ENCODE data around the gene PRKAG2.

PRKAG2 gene

DNA sequence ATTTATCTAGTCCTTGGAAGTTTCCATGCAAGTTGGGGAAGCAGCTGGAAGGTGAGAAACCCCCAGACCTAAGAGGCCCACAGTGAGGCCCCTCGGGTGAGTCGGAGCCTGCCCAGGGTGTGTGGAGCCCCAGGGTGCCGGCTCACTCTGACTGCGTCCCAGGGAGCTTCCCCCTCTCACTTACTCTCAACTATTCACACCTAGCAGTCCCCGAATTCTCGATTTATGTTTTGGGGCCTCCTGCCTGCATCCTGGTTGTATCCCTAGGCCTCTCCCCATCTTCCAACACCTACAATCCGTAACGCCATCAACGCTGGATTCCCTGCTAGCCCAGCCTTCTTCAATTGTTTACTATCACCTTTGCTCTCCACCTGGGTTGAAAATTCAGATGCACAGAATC, 63.9 kb downstream of the PRKAG2 start:
- H3K4me1 ChIP-seq (ENCODE audit: insufficient read depth, low read length, severe bottlenecking): no peaks in the 10 kb centered on the region
- TF ChIP-seq, protein P1, sequence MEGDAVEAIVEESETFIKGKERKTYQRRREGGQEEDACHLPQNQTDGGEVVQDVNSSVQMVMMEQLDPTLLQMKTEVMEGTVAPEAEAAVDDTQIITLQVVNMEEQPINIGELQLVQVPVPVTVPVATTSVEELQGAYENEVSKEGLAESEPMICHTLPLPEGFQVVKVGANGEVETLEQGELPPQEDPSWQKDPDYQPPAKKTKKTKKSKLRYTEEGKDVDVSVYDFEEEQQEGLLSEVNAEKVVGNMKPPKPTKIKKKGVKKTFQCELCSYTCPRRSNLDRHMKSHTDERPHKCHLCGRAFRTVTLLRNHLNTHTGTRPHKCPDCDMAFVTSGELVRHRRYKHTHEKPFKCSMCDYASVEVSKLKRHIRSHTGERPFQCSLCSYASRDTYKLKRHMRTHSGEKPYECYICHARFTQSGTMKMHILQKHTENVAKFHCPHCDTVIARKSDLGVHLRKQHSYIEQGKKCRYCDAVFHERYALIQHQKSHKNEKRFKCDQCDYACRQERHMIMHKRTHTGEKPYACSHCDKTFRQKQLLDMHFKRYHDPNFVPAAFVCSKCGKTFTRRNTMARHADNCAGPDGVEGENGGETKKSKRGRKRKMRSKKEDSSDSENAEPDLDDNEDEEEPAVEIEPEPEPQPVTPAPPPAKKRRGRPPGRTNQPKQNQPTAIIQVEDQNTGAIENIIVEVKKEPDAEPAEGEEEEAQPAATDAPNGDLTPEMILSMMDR (IDR thresholded peaks at IDR 0.05; ENCODE audit: low read length): no peak
- no peak for TF ChIP-seq EZH2 (IDR thresholded peaks at IDR 0.05; ENCODE audit: borderline replicate concordance, low read length)
- no peaks in the 10 kb centered on the region for H3K9me3 ChIP-seq (ENCODE audit: low read length)
- H3K36me3 ChIP-seq (ENCODE audit: insufficient read depth, low read length): no peaks in the 10 kb centered on the region
- no peak overlapping the region for H2AFZ ChIP-seq (ENCODE audit: low read length)
- no peaks in the 10 kb centered on the region for H3F3A ChIP-seq (ENCODE audit: insufficient read depth, low read length)
- H3K4me3 ChIP-seq (ENCODE audit: low read depth, low read length, poor library complexity, severe bottlenecking): no peak overlapping the region
- no peak overlapping the region for H3K4me2 ChIP-seq (ENCODE audit: low read length)
- H4K20me1 ChIP-seq (ENCODE audit: insufficient read depth, low read length): no peaks in the 10 kb centered on the region
- H3K27ac ChIP-seq (ENCODE audit: low read depth, low read length, poor library complexity, severe bottlenecking): no peak overlapping the region
- H3K9ac ChIP-seq (ENCODE audit: low read length): no peak overlapping the region
- peaks cover 5% of the 10 kb centered on the region for H3K27me3 ChIP-seq (ENCODE audit: insufficient read depth, low read length)
- no peaks in the 10 kb centered on the region for H3K79me2 ChIP-seq (ENCODE audit: insufficient read depth, low read length)
- no peaks in the 10 kb centered on the region for H3K9me2 ChIP-seq (ENCODE audit: low read depth, low read length)

DNA sequence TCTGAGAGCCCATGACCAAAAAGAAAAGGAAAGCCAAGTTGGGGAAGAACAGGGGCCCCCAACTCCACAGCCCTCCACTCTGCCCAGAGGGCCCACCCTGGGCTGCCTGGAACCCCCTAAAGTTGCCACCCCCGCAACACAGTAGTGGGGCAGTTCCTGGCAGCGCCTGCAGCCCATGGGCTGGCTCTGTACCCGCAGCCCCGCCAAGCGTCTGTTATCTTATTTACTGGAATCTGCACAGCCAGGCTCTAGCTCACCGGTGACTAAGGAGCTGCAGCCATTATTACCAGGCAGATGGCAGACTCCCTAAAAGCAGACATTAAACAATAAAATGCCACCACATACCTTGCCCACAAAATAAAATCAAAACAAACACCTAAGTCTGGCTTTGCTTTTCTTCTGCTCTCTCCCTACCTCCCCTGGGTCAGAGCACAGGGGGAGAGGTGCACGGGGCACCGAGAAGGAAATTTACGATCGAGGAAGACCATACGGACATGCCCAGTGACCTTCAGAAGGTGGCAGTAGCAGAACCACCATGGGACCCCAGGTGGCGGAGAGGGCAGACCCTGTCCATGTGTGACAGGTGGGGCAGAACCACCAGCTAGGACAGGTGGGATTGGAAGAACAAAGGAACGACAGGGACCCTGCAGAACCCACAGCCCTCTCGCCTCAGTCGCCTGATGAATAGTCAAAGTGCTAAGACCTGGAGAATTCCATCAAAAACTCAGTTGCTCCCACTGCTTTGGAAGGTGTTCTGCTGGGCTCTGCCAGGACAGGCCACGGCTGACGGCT, 66.3 kb downstream of the PRKAG2 start:
- Histone ChIP-seq H3K27ac (ENCODE audit: low read depth, low read length, poor library complexity, severe bottlenecking) (no peak overlapping the region), H3K9ac (ENCODE audit: low read length) (no peak overlapping the region), H3K79me2 (ENCODE audit: insufficient read depth, low read length) (no peaks in the 10 kb centered on the region), H4K20me1 (ENCODE audit: insufficient read depth, low read length) (no peaks in the 10 kb centered on the region), H3K27me3 (ENCODE audit: insufficient read depth, low read length) (peaks cover 5% of the 10 kb centered on the region; the same call in 1 of the 2 replicates), H3K4me2 (ENCODE audit: low read length) (no peak overlapping the region), H3K4me1 (ENCODE audit: insufficient read depth, low read length, severe bottlenecking) (no peaks in the 10 kb centered on the region), H3K4me3 (ENCODE audit: low read depth, low read length, poor library complexity, severe bottlenecking) (no peak overlapping the region), H3F3A (ENCODE audit: insufficient read depth, low read length) (no peaks in the 10 kb centered on the region), H3K9me2 (ENCODE audit: low read depth, low read length) (no peaks in the 10 kb centered on the region), H2AFZ (ENCODE audit: low read length) (no peak overlapping the region), H3K9me3 (ENCODE audit: low read length) (no peaks in the 10 kb centered on the region), H3K36me3 (ENCODE audit: insufficient read depth, low read length) (no peaks in the 10 kb centered on the region)
- no peak for TF ChIP-seq EZH2 (IDR thresholded peaks at IDR 0.05; ENCODE audit: borderline replicate concordance, low read length)
- TF ChIP-seq, protein P1 (IDR thresholded peaks at IDR 0.05; ENCODE audit: low read length): no peak

DNA sequence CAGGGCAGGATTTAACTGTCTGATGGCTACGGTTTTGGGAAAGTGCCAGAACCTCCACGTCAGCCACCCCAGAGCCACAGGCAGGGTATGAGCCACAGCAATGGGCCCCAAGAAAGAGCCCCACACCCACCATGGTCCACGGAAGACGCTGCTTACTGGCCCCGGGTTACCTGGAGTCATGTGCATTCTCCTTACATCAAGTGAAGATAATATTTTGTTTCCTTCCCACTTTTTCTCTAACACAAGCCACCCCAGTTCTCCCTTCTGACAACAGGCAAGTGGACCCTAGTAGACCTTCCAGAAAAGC, 67.1 kb downstream of the PRKAG2 start:
- TF ChIP-seq EZH2 (IDR thresholded peaks at IDR 0.05; ENCODE audit: borderline replicate concordance, low read length): no peak
- TF ChIP-seq, protein P1 (IDR thresholded peaks at IDR 0.05; ENCODE audit: low read length): no peak
- Histone ChIP-seq H3K9ac (ENCODE audit: low read length) (no peak overlapping the region), H3F3A (ENCODE audit: insufficient read depth, low read length) (no peaks in the 10 kb centered on the region), H3K4me3 (ENCODE audit: low read depth, low read length, poor library complexity, severe bottlenecking) (no peak overlapping the region), H3K36me3 (ENCODE audit: insufficient read depth, low read length) (no peaks in the 10 kb centered on the region), H3K79me2 (ENCODE audit: insufficient read depth, low read length) (no peaks in the 10 kb centered on the region), H4K20me1 (ENCODE audit: insufficient read depth, low read length) (no peaks in the 10 kb centered on the region), H3K27me3 (ENCODE audit: insufficient read depth, low read length) (peaks cover 10% of the 10 kb centered on the region; the same call in 1 of the 2 replicates), H3K9me2 (ENCODE audit: low read depth, low read length) (no peaks in the 10 kb centered on the region), H2AFZ (ENCODE audit: low read length) (no peak overlapping the region), H3K9me3 (ENCODE audit: low read length) (no peaks in the 10 kb centered on the region), H3K4me2 (ENCODE audit: low read length) (no peak overlapping the region), H3K27ac (ENCODE audit: low read depth, low read length, poor library complexity, severe bottlenecking) (no peak overlapping the region), H3K4me1 (ENCODE audit: insufficient read depth, low read length, severe bottlenecking) (no peaks in the 10 kb centered on the region)

All from OCI-LY1 (cell line).